ENCODE results near the gene CYP8B1.
"Not testable (repeated sequence)": the region's sequence is repeated elsewhere in the genome, so short reads cannot be mapped to it uniquely, and the experiment has no call there.

CYP8B1 gene

DNA sequence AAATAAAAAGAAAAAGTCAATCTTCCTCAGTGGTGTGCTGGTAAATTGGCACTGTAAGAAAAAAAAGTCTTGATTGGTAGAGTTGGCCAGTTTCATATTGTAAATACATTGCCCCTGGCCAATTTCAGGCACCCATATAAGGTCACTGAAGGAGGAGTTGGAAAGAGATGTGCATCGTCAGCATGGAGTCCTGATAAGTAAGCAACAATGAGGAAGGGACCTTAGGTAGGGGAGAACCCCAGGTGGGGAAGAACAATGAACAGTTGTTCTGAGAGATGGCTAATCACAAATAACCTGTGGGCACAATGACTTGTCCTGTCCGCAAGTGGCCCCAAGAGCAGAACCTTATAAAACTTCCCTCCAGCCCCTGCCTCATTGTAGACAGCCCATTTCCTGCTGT lies 8.6 kb upstream of the CYP8B1 start:
- DNase-seq: no peak

GRCh38 chr3:42883251-42883930 lies 7.7 kb upstream of the CYP8B1 start:
- DNase-seq: not testable (repeated sequence)

- DNase-seq: peak; percentile 91
Observed at GRCh38 chr3:42880601-42881451, 5.1 kb upstream of the CYP8B1 start.

DNA sequence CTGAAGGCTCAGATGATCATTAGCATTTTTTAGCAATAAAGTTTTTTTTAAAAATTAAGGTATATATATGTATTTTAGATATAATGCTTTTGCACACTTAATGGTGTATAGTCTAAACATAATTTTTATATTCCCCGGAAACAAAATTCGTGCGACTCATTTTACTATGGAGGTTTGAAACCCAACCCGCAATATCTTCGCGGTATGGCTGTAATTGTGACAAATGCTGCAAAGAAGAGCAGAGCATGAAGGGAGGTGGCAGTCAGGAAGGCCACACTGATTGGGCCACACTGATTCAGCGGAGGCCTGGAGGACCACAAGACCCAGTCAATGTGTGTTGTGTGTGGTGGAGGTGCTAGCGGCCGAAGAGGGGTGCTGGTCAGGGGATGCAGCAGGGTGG lies 4.5 kb upstream of the CYP8B1 start:
- no peak for DNase-seq

DNA sequence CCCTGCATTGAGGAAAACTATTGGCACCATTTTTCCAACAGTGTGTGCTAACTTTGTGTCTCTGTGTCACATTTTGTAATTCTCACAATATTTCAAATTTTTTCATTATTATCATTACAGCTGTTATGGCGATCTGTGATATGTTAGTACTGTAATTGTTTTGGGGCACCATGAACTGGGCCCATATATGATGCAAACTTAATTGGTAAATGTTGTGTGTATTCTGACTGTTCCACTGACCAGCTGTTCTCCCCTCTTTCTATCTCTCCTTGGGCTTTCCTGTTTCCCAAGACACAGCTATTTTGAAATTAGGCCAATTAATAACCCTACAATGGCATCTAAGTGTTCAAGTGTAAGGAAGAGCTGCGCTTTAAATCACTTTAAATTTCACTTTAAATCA lies 2.2 kb upstream of the CYP8B1 start:
- DNase-seq: no peak

- DNase-seq: no peak
Observed at GRCh38 chr3:42876940-42877720, 1.5 kb upstream of the CYP8B1 start.

DNA sequence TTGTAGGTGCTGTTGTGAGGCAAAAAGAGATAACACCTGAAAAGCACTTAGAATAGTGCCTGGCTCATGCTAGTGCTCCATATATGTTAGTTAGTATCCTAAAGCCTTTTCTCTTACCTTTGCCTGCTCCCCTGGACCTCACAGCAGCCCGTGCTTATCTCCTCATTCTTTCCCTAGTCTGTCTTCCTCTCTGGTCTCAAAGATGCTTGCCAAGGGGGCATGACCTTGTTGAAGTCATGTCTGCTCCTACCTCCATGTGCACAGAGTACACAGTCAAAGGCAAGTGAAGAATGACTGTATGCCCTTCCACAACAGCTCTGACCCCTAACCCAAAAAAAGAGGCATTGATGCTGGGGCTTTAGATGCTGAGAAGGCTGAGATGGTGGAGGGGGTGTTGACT lies 722 bp upstream of the CYP8B1 start:
- DNase-seq: no peak

GRCh38 chr3:42874749-42875148 lies 930 bp downstream of the CYP8B1 start:
- DNase-seq: no peak

GRCh38 chr3:42873221-42873982 lies 2.3 kb downstream of the CYP8B1 start:
- no peak for DNase-seq

DNA sequence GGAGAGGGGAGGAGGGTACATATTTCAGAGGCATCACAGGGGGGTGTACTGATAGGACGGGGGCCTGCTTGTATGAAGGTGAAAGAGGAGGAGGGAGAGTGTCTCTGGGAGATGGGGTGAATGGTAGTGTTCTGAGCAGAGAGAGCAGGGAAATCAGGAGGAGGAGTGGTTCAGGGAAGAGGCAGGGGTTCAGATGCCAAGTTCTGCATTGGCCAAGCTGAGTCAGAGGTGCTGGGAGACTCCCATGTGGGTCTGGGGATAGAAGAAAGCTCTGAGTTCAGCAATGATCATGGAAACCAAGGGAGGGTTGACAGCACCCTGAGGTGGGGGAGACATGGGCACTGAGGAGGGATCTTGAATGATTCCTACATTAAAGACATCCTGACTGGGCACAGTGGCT lies 3.0 kb downstream of the CYP8B1 start:
- no peak for DNase-seq

DNA sequence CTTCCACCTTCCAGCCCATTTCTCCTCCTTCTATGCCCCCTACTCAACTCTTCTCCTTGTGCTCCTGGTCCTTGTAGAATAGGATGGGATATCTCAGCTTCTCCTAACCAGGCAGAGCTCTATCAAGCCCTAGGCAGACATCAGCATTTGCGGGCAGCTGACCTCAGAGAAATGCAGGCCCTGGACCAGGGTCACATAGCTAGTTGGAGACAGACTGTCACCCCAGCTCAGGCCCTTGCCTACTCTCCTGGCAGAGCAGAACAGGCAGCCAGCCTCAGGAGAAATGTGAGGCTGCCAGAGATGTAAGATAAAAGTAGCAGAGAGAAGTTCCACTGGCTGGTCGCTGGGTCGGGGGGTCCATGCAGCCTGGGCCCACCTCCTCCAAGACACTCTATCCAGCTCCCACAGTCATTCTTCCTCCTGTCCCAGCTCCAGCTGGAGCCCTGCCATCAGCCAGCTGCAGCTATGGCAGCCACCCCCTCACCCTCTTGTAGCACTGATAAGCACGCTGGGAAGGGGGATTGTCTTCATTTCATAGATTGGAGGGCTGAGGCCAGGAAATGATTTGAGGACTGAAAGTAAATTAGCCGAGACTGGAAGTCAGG lies 4.0 kb downstream of the CYP8B1 start:
- no peak for DNase-seq

GRCh38 chr3:42868841-42869240 lies 6.8 kb downstream of the CYP8B1 start:
- no peak for DNase-seq

- DNase-seq: no peak
Observed at GRCh38 chr3:42867138-42867537, 8.5 kb downstream of the CYP8B1 start.

DNA sequence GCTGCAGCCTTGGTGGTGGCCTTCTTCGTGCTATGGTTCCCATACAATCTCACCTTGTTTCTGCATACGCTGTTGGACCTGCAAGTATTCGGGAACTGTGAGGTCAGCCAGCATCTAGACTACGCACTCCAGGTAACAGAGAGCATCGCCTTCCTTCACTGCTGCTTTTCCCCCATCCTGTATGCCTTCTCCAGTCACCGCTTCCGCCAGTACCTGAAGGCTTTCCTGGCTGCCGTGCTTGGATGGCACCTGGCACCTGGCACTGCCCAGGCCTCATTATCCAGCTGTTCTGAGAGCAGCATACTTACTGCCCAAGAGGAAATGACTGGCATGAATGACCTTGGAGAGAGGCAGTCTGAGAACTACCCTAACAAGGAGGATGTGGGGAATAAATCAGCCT lies 10.4 kb downstream of the CYP8B1 start:
- no peak for DNase-seq

- no peak for DNase-seq
Observed at GRCh38 chr3:42864321-42864950, 11.2 kb downstream of the CYP8B1 start.

GRCh38 chr3:42856544-42856943 lies 19.1 kb downstream of the CYP8B1 start:
- no peak for DNase-seq

DNA sequence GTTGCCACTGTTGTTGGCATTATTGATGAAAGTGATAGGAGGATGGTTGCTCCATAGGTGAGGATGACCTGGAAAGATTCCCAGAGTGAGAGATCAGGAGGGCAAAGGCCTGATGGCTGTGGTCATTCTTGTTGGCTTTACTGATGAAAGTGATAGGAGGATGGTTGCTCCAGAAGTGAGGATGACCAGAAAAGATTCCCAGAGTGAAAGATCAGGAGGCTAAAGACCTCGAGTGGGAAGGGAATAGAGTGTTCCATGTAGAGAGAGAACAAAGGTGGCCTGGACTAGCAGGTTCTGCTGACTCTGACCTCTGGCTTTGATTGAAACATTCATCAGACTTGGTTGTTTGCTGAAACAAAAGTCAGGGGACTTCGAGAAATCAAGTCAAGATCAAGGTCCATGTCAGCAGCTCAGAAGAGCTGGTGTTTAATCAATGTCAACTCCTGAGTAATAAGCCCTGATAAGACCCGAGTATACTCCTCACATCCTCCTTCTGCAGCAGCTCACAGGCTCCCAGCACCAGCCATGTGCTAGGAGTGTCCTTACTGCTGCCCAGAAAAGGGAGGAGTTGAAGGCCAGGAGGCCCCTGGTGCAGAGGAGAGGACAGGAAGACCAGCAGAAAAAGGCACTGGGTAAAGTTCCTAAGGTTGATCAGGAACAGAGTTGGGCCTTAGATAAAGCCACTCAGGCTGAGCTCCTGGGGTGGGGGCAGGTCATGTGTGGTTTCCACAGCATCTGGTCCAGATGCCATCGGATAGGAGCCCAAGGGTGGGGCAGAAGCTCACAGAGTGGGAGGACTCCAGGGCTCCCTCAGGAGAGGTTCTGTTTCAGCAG lies 19.9 kb downstream of the CYP8B1 start:
- no peak for DNase-seq

DNA sequence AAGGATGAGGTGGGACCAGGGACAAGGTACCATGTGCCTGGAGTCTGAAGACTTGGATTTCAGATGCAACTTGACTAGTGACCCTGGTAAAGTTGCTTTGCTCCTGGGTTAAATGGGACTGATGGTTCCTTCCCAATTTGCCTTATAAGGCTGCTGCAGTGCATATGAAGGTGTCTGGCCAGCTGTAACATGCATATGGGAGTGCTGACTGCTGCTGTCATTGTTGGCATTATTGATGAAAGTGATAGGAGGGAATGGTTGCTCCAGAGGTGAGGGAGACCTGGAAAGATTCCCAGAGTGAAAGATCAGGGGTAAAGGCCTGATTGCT lies 20.5 kb downstream of the CYP8B1 start:
- DNase-seq: no peak

GRCh38 chr3:42853739-42854302 lies 21.9 kb downstream of the CYP8B1 start:
- DNase-seq: no peak

DNA sequence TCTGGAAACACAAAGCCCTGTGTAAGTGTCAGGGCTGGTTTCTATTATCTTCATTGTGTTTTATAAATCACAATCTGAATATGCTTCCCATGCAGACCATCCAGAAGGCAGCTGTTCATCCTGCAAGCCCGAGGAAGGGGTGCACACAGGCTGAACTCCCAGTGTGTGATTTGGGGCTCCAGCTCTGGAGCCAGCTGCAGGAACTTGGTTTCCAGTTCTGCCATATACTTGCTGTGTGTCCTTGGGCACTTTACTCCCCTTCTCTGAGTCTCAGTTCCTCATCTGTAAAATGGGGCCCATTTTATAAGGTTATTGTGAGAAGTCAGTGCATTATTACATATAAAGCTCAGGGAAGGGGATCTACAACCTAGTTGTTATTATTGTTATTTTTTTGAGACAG lies 22.6 kb downstream of the CYP8B1 start:
- DNase-seq: no peak

- no peak for DNase-seq
Observed at GRCh38 chr3:42852441-42852840, 23.2 kb downstream of the CYP8B1 start.

Measured in CD4-positive, alpha-beta T cell treated with Interleukin-12 subunit alpha and Interleukin-12 subunit beta, for 1 hour (primary cell).